Dendritic cell treated with granulocyte-macrophage colony-stimulating factor and Interleukin-4, amounts not matched to agents 40 ng/mL and 50 ng/mL, for 4 days (primary cell): ENCODE data around the gene FBXO8.

Experiments used
- H3K27ac Mint-ChIP-seq: one replicate; pipeline ENCODE4 v1.8.0; 2022; ENCODE audit warnings: mild to moderate bottlenecking, mixed read lengths
- H3K27me3 Mint-ChIP-seq: one replicate; pipeline ENCODE4 v1.8.0; 2022; ENCODE audit warnings: mild to moderate bottlenecking, mixed read lengths
- H3K36me3 Mint-ChIP-seq: one replicate; pipeline ENCODE4 v1.8.0; 2022; ENCODE audit warnings: low read depth, mixed read lengths
- H3K4me1 Mint-ChIP-seq: one replicate; pipeline ENCODE4 v1.8.0; 2022; ENCODE audit warnings: low read depth, mixed read lengths
- H3K4me3 Mint-ChIP-seq: one replicate; pipeline ENCODE4 v1.8.0; 2022; ENCODE audit warnings: mild to moderate bottlenecking, moderate library complexity, mixed read lengths
- H3K9me3 Mint-ChIP-seq: one replicate; pipeline ENCODE4 v1.8.0; 2022; ENCODE audit warnings: mixed read lengths
- intact Hi-C: fragments of 100-400 bp; cut with micrococcal nuclease; formaldehyde crosslinking; loops from one replicate; pipeline ENCODE4 v1.15.0; 2022

The FBXO8 gene

DNA sequence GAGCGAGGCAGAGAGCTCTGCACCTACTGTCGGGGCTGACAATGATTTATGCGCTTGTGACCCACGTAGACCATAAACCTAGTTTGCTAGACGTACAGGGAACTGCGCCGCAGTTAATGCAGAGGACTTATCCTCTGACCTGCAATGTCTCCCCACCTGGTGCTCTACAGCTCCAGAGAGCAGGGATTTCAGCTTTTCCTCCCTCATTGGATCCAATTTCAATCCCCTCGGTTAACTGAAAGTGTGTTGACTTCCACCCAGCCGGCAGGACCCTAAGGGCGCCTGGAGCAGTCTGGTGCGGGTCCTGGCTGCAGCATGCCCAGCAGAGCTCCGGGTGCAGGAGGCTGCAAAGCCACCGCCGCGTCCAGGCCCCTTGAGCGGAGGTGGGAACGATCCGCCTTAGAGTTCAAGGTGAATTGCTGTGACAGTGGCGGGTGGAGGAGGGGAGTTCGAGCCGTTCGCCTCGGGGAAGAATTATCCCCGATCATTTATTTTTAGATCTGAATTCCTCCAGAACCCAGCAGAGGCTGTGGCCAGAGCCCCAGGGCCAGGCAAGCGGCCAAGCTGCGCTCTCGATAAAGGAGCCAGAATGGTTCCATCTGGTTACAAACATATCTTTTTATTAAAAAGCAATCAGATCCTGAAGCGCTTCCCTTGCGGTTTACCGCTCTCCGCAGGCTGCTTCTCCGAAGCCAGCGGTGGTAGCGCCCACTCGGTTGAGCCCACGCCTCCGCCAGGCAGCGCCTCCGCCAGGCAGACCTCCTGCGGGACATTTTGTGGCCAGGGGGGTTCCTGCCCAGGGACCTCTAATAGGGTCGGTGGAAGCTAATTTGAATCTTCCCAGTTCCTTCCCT lies 66.0 kb downstream of the FBXO8 start:
- Mint-ChIP-seq H3K36me3 (no peaks in the 10 kb centered on the region), H3K9me3 (no peaks in the 10 kb centered on the region), H3K4me1 (peaks cover 47% of the 10 kb centered on the region), H3K27me3 (peaks cover 75% of the 10 kb centered on the region), H3K27ac (no peak overlapping the region), H3K4me3 (peak overlapping the region; percentile 49)
- intact Hi-C loops, result loop anchor here (2.0 to 10.0 kb wide), 3 partner anchors 65 to 695 kb away; partner anchors contain the start of genes CEP44 and FBXO8

DNA sequence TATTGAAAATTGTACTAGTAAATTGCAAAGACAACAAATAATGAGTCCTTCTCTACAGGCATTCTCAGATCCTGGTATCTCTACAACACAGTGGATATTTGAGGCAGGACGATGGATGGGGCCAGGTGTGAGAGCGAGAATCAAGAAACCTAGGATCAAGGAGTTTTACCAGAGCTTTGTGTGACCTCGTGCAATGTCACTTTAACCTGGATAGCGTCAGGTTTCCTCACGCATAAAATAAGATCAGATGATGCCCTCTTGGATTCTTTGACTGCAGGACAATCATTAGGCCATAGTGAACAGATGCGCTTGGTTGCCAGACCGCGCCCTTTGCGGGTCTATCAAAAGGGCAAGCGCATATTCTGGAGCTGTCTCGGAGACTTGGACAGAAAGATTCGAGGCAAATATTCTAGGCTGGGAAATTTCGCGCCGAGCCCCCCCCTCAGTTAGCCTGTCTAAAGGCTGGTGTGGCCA lies 66.6 kb downstream of the FBXO8 start:
- Mint-ChIP-seq H3K4me1 (peaks cover 54% of the 10 kb centered on the region), H3K27ac (no peak overlapping the region)
- intact Hi-C loops, result loop anchor here (2.0 to 10.0 kb wide), 3 partner anchors 66 to 695 kb away; partner anchors contain the start of genes CEP44 and FBXO8

GRCh38 chr4:174215961-174216680 lies 67.3 kb downstream of the FBXO8 start:
- H3K36me3 Mint-ChIP-seq, result no peaks in the 10 kb centered on the region
- peaks cover 78% of the 10 kb centered on the region for H3K27me3 Mint-ChIP-seq
- H3K4me3 Mint-ChIP-seq, result peak overlapping the region; percentile 46
- no peaks in the 10 kb centered on the region for H3K9me3 Mint-ChIP-seq
- no peak overlapping the region for H3K27ac Mint-ChIP-seq
- peaks cover 61% of the 10 kb centered on the region for H3K4me1 Mint-ChIP-seq
- intact Hi-C loops, result loop anchor here (2.0 to 10.0 kb wide), 3 partner anchors 67 to 694 kb away; partner anchors contain the start of genes CEP44 and FBXO8

More for the DNA sequence above, 66.6 kb downstream of the FBXO8 start:
- Mint-ChIP-seq H3K27me3 (peaks cover 77% of the 10 kb centered on the region), H3K4me3 (no peak overlapping the region), H3K9me3 (no peaks in the 10 kb centered on the region), H3K36me3 (no peaks in the 10 kb centered on the region)

DNA sequence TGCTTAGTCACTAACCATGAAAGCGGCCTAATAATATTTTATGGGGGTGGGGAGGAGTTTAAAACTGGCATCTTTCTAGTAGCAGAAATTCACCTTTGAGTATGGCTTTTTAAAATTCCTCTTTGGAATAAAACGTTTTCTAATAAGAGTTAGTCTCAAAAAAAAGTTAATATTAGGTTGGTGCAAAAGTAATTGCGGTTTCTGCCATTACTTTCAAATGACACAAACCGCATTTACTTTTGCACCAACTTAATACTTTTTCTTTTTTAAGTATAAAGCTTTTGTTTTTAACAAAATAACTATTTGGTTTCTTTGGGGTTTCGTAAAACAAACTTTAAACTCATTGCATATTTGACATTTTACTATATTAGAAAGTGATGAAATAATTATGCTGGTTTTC lies 68.4 kb downstream of the FBXO8 start:
- intact Hi-C loops, result loop anchor here (5.0 to 10.0 kb wide), 2 partner anchors 310 to 693 kb away; no protein-coding TSS in a partner anchor
- Mint-ChIP-seq H3K36me3 (no peaks in the 10 kb centered on the region), H3K27me3 (peaks cover 83% of the 10 kb centered on the region), H3K4me1 (peaks cover 64% of the 10 kb centered on the region), H3K9me3 (no peaks in the 10 kb centered on the region), H3K4me3 (peak overlapping the region; percentile 30), H3K27ac (peak overlapping the region; percentile 20)

DNA sequence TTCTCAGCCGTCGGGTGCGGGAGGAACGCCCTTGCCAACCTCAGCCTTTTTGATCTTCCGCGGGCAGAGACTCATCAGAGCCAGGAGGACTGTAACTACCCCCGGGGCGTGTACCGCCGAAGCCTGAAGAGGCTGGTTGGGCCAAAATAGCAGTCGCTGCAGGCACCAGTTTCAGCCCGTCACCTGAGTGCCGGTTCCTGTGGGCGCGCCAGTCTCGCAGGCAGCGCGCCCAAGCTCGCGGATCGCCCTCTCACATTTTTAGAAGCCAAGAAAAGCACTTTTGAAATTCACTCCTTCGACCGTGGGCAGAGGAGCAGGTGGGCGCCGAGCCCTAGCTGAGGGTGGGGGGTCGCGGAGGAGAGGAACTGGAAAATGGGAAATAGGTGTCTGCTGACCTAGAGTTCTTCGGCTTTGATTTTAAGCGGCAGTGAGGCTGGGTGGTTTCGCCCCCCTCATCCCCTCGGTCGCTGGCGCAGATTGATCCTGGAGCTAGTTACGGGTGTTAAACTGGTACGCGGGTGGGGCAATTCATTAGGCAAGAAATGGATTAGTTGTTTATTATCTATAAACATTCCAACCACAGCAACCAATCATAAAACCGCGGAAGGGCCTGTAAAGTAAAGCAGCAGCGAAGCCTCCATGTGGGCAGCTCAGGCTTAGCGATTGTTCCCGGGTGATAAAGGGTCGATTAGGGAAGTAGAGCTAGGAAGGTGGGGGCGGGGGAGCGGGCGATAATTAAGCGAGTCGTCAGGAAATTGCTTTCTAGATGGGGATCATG lies 69.2 kb downstream of the FBXO8 start:
- no peaks in the 10 kb centered on the region for H3K9me3 Mint-ChIP-seq
- peaks cover 64% of the 10 kb centered on the region for H3K4me1 Mint-ChIP-seq
- no peaks in the 10 kb centered on the region for H3K36me3 Mint-ChIP-seq
- peak overlapping the region; percentile 20 for H3K27ac Mint-ChIP-seq
- intact Hi-C loops, result loop anchor here (10.0 kb wide), 1 partner anchor 309 kb away; no protein-coding TSS in a partner anchor
- peak overlapping the region; percentile 30 for H3K4me3 Mint-ChIP-seq
- H3K27me3 Mint-ChIP-seq, result peaks cover 88% of the 10 kb centered on the region

GRCh38 chr4:174213731-174214100 lies 69.8 kb downstream of the FBXO8 start:
- intact Hi-C loops, result loop anchor here (10.0 kb wide), 1 partner anchor 309 kb away; no protein-coding TSS in a partner anchor
- Mint-ChIP-seq H3K36me3 (no peaks in the 10 kb centered on the region), H3K27ac (no peak overlapping the region), H3K4me1 (peaks cover 64% of the 10 kb centered on the region), H3K27me3 (peaks cover 89% of the 10 kb centered on the region), H3K9me3 (no peaks in the 10 kb centered on the region), H3K4me3 (peak overlapping the region; percentile 30)

- peaks cover 73% of the 10 kb centered on the region for H3K27me3 Mint-ChIP-seq
- intact Hi-C loops, result loop anchor here (10.0 kb wide), 1 partner anchor 307 kb away; no protein-coding TSS in a partner anchor
- H3K4me1 Mint-ChIP-seq, result peaks cover 49% of the 10 kb centered on the region
- no peaks in the 10 kb centered on the region for H3K9me3 Mint-ChIP-seq
- H3K4me3 Mint-ChIP-seq, result peak overlapping the region; percentile 71
- H3K27ac Mint-ChIP-seq, result peak overlapping the region; percentile 7
- no peaks in the 10 kb centered on the region for H3K36me3 Mint-ChIP-seq
Measured at GRCh38 chr4:174212061-174212460, 71.4 kb downstream of the FBXO8 start.

GRCh38 chr4:174211622-174212044 lies 71.8 kb downstream of the FBXO8 start:
- Mint-ChIP-seq H3K4me1 (peaks cover 45% of the 10 kb centered on the region), H3K36me3 (no peaks in the 10 kb centered on the region), H3K27me3 (peaks cover 69% of the 10 kb centered on the region), H3K9me3 (no peaks in the 10 kb centered on the region), H3K27ac (peak overlapping the region; percentile 7), H3K4me3 (peak overlapping the region; percentile 71)
- intact Hi-C loops, result loop anchor here (10.0 kb wide), 1 partner anchor 307 kb away; no protein-coding TSS in a partner anchor

GRCh38 chr4:174210952-174211490 lies 72.4 kb downstream of the FBXO8 start:
- intact Hi-C loops, result loop anchor here (10.0 kb wide), 1 partner anchor 306 kb away; no protein-coding TSS in a partner anchor
- H3K4me3 Mint-ChIP-seq, result peak overlapping the region; percentile 71
- no peaks in the 10 kb centered on the region for H3K9me3 Mint-ChIP-seq
- H3K27me3 Mint-ChIP-seq, result peaks cover 67% of the 10 kb centered on the region
- H3K36me3 Mint-ChIP-seq, result no peaks in the 10 kb centered on the region
- H3K27ac Mint-ChIP-seq, result no peak overlapping the region
- peaks cover 39% of the 10 kb centered on the region for H3K4me1 Mint-ChIP-seq

DNA sequence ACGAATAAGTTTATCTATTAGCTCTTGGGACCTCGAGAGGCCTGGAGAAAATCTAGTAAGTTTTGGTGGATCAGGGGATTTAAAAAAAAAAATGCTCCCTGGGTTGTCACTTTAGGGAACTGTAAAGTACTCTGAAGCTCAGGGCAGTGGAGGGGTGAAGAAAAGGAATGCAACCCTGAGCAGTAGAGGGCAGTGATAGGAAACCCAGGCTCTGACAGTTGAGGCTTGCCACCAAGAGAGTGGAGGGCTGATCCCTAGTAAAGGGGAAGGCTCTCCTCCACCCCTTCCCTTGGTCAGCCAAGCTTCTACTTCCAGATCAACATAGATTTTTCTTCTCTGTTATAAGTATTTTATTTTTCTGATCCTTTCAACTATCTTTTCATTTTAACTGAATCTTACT lies 73.1 kb downstream of the FBXO8 start:
- no peaks in the 10 kb centered on the region for H3K9me3 Mint-ChIP-seq
- H3K4me3 Mint-ChIP-seq, result no peak overlapping the region
- intact Hi-C loops, result loop anchor here (10.0 kb wide), 1 partner anchor 306 kb away; no protein-coding TSS in a partner anchor
- no peak overlapping the region for H3K27ac Mint-ChIP-seq
- peaks cover 66% of the 10 kb centered on the region for H3K27me3 Mint-ChIP-seq
- H3K36me3 Mint-ChIP-seq, result no peaks in the 10 kb centered on the region
- H3K4me1 Mint-ChIP-seq, result peaks cover 35% of the 10 kb centered on the region

DNA sequence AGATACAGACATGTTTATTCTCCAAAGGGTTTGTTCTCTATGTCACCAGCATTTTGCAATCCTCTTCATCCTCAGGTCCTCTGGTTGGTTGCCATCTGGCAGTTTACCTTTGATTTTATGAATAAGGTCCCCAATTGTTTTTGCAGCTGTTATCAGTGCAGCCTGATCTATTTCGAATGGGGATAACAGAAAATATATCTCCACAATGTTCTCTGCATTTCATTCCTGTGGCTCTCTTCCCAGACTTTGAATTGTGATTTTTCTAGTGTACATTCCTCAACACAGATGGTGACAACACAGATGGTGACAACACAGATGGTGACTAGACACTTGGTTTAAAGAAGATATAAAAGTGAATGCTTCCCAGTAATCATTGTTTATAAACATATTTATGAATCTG lies 74.1 kb downstream of the FBXO8 start:
- Mint-ChIP-seq H3K27me3 (peaks cover 65% of the 10 kb centered on the region), H3K9me3 (no peaks in the 10 kb centered on the region), H3K4me3 (no peak overlapping the region), H3K27ac (no peak overlapping the region), H3K4me1 (peaks cover 28% of the 10 kb centered on the region), H3K36me3 (no peaks in the 10 kb centered on the region)
- intact Hi-C loops, result no loop called here

GRCh38 chr4:174207367-174207766 lies 76.1 kb downstream of the FBXO8 start:
- Mint-ChIP-seq H3K4me3 (no peak overlapping the region), H3K9me3 (no peaks in the 10 kb centered on the region), H3K4me1 (peaks cover 15% of the 10 kb centered on the region), H3K36me3 (no peaks in the 10 kb centered on the region), H3K27ac (no peak overlapping the region), H3K27me3 (peaks cover 51% of the 10 kb centered on the region)
- intact Hi-C loops, result no loop called here
